Astrocyte (in vitro differentiated cells and primary cell): ENCODE data around the gene ZNF48. TPM values are rescaled to one million over a fixed set of nuclear protein-coding genes. Genes with fewer than 3 reads are reported as not detected.

ENCODE experiments used
- DNase-seq: peaks from one replicate; pipeline ENCODE4 v3.0.0-alpha.2; 2010; ENCODE audit warnings: low read depth
- FAIRE-seq: peaks from 2 replicates; lab custom pipeline; 2011; peaks lifted over from hg19 to GRCh38; lab: Jason Lieb, UNC
- H2AFZ ChIP-seq: 2 replicates; pipeline ENCODE4 v1.6.0; 2012; ENCODE audit warnings: low read depth, low read length, inconsistent platforms
- H3K27ac ChIP-seq: 2 replicates; pipeline ENCODE4 v1.5.1; 2011; ENCODE audit warnings: low read depth, low read length, inconsistent platforms
- H3K27me3 ChIP-seq: 2 replicates; pipeline ENCODE4 v1.6.0; 2011; ENCODE audit warnings: low read length, inconsistent platforms; ENCODE audit not compliant: insufficient read depth
- H3K36me3 ChIP-seq: 2 replicates; pipeline ENCODE4 v1.5.1; 2011; ENCODE audit warnings: low read length, inconsistent platforms; ENCODE audit not compliant: insufficient read depth
- H3K4me1 ChIP-seq: 2 replicates; pipeline ENCODE4 v1.5.1; 2011; ENCODE audit warnings: low read length, inconsistent platforms; ENCODE audit not compliant: insufficient read depth
- H3K4me2 ChIP-seq: 2 replicates; pipeline ENCODE4 v1.6.0; 2012; ENCODE audit warnings: low read length, inconsistent platforms
- H3K4me3 ChIP-seq: 2 replicates; pipeline ENCODE4 v1.5.1; 2011; ENCODE audit warnings: low read depth, mild to moderate bottlenecking, low read length, inconsistent platforms; ENCODE audit not compliant: insufficient read depth
- H3K79me2 ChIP-seq: 2 replicates; pipeline ENCODE4 v1.6.0; 2012; ENCODE audit warnings: mild to moderate bottlenecking, low read length, inconsistent platforms; ENCODE audit not compliant: insufficient read depth
- H3K9ac ChIP-seq: 2 replicates; pipeline ENCODE4 v1.6.0; 2012; ENCODE audit warnings: mild to moderate bottlenecking, low read length, inconsistent platforms
- H3K9me3 ChIP-seq: 2 replicates; pipeline ENCODE4 v1.5.1; 2012; ENCODE audit warnings: low read depth, mild to moderate bottlenecking, low read length, inconsistent platforms; ENCODE audit not compliant: insufficient read depth
- H4K20me1 ChIP-seq: 2 replicates; pipeline ENCODE4 v1.6.0; 2012; ENCODE audit warnings: low read length, inconsistent platforms; ENCODE audit not compliant: insufficient read depth
- H3K27ac Mint-ChIP-seq: one replicate; pipeline ENCODE4 v1.8.0; 2021; ENCODE audit warnings: mild to moderate bottlenecking, mixed read lengths; ENCODE audit not compliant: unreplicated experiment
- H3K27me3 Mint-ChIP-seq: one replicate; pipeline ENCODE4 v1.8.0; 2021; ENCODE audit warnings: low read depth, mixed read lengths; ENCODE audit not compliant: unreplicated experiment
- H3K36me3 Mint-ChIP-seq: one replicate; pipeline ENCODE4 v1.8.0; 2021; ENCODE audit warnings: low read depth, mixed read lengths; ENCODE audit not compliant: unreplicated experiment
- H3K4me1 Mint-ChIP-seq: one replicate; pipeline ENCODE4 v1.8.0; 2021; ENCODE audit warnings: low read depth, mixed read lengths; ENCODE audit not compliant: unreplicated experiment
- H3K4me3 Mint-ChIP-seq: one replicate; pipeline ENCODE4 v1.8.0; 2021; ENCODE audit warnings: mild to moderate bottlenecking, moderate library complexity, mixed read lengths; ENCODE audit not compliant: unreplicated experiment
- H3K9me3 Mint-ChIP-seq: one replicate; pipeline ENCODE4 v1.8.0; 2021; ENCODE audit warnings: mild to moderate bottlenecking, mixed read lengths; ENCODE audit not compliant: unreplicated experiment
- CTCF ChIP-seq: IDR thresholded peaks from 2 replicates; pipeline ENCODE4 v1.5.1; 2011; ENCODE audit warnings: low read depth, mild to moderate bottlenecking, inconsistent platforms, low read length, moderate library complexity; ENCODE audit not compliant: insufficient read depth
- EZH2 ChIP-seq: IDR thresholded peaks from 2 replicates; pipeline ENCODE4 v1.6.1; 2012; ENCODE audit warnings: mild to moderate bottlenecking, low read length, inconsistent platforms; ENCODE audit not compliant: insufficient read depth
- total RNA-seq: library from RNA; stranded (reverse); gene quantifications from 2 replicates; pipeline ENCODE4 v1.2.1, GENCODE V29; 2021

Gene ZNF48
- total RNA-seq, 1 donor from 2014 or later: 19.5 TPM

GRCh38 chr16:30444231-30445148 is 49.3 kb downstream of the ZNF48 start:
- TF ChIP-seq CTCF (no peak), EZH2 (no peak)
- H3K4me3 Mint-ChIP-seq: peak overlapping the region; percentile 90
- Histone ChIP-seq H3K79me2 (peaks cover 15% of the 10 kb centered on the region), H3K9me3 (no peaks in the 10 kb centered on the region), H4K20me1 (no peaks in the 10 kb centered on the region), H3K4me1 (peaks cover 12% of the 10 kb centered on the region), H2AFZ (peak overlapping the region; percentile 80), H3K4me2 (peak overlapping the region; percentile 94), H3K36me3 (no peaks in the 10 kb centered on the region), H3K9ac (peak overlapping the region; percentile 91), H3K27ac (peak overlapping the region; percentile 89), H3K27me3 (no peaks in the 10 kb centered on the region), H3K4me3 (peak overlapping the region; percentile 66)
- peak overlapping the region; percentile 63 for H3K27ac Mint-ChIP-seq
- FAIRE-seq (no peak), DNase-seq (no peak)
- H3K4me1 Mint-ChIP-seq: peaks cover 14% of the 10 kb centered on the region
- H3K27me3 Mint-ChIP-seq: no peaks in the 10 kb centered on the region
- H3K9me3 Mint-ChIP-seq: peaks cover 7% of the 10 kb centered on the region
- peaks cover 16% of the 10 kb centered on the region for H3K36me3 Mint-ChIP-seq

GRCh38 chr16:30445149-30445407 is 49.9 kb downstream of the ZNF48 start:
- no peak for DNase-seq
- H3K79me2 ChIP-seq: peaks cover 15% of the 10 kb centered on the region
- peak overlapping the region; percentile 66 for H3K4me3 ChIP-seq
- no peak for FAIRE-seq
- peak overlapping the region; percentile 94 for H3K4me2 ChIP-seq
- no peaks in the 10 kb centered on the region for H3K27me3 ChIP-seq
- no peaks in the 10 kb centered on the region for H3K9me3 ChIP-seq
- peak overlapping the region; percentile 89 for H3K27ac ChIP-seq
- peak overlapping the region; percentile 80 for H2AFZ ChIP-seq
- peak overlapping the region; percentile 91 for H3K9ac ChIP-seq
- peak overlapping the region; percentile 90 for H3K4me3 Mint-ChIP-seq
- peaks cover 12% of the 10 kb centered on the region for H3K4me1 ChIP-seq
- H3K36me3 Mint-ChIP-seq: peaks cover 16% of the 10 kb centered on the region
- TF ChIP-seq EZH2: no peak
- TF ChIP-seq CTCF: no peak
- no peaks in the 10 kb centered on the region for H3K36me3 ChIP-seq
- H3K27me3 Mint-ChIP-seq: no peaks in the 10 kb centered on the region
- H3K27ac Mint-ChIP-seq: peak overlapping the region; percentile 63
- peaks cover 7% of the 10 kb centered on the region for H3K9me3 Mint-ChIP-seq
- H3K4me1 Mint-ChIP-seq: peaks cover 14% of the 10 kb centered on the region
- H4K20me1 ChIP-seq: no peaks in the 10 kb centered on the region
